Stimulated activated CD4-positive, alpha-beta T cell treated with anti-CD3 and anti-CD28 coated beads, Interleukin-15, amount 100 ng/mL, for 24 hours (primary cell): Measurements from ENCODE around the gene MLN.

Experiments
- DNase-seq: peaks from one replicate; pipeline ENCODE4 v3.0.0-alpha.2; 2020

MLN gene

GRCh38 chr6:33787954-33788693 lies 15.7 kb downstream of the MLN start:
- DNase-seq: peak; percentile 75

GRCh38 chr6:33787346-33787953 lies 16.4 kb downstream of the MLN start:
- DNase-seq: no peak

GRCh38 chr6:33786736-33787135 lies 17.1 kb downstream of the MLN start:
- DNase-seq: no peak

GRCh38 chr6:33785778-33786177 lies 18.0 kb downstream of the MLN start:
- DNase-seq: no peak

- DNase-seq: no peak
These were observed 19.0 kb downstream of the MLN start for GRCh38 chr6:33784787-33785186.

GRCh38 chr6:33783781-33784520 lies 19.9 kb downstream of the MLN start:
- DNase-seq: no peak

GRCh38 chr6:33782561-33782960 lies 21.2 kb downstream of the MLN start:
- no peak for DNase-seq

- no peak for DNase-seq
These were observed 22.4 kb downstream of the MLN start for GRCh38 chr6:33781131-33781975.

GRCh38 chr6:33779895-33780294 lies 23.9 kb downstream of the MLN start:
- DNase-seq: no peak

- DNase-seq: no peak
These were observed 24.5 kb downstream of the MLN start for GRCh38 chr6:33779290-33779689.

GRCh38 chr6:33778444-33779121 lies 25.2 kb downstream of the MLN start:
- no peak for DNase-seq

GRCh38 chr6:33777398-33778388 lies 26.1 kb downstream of the MLN start:
- DNase-seq: no peak

- DNase-seq: no peak
These were observed 27.0 kb downstream of the MLN start for GRCh38 chr6:33776764-33777163.

GRCh38 chr6:33776186-33776585 lies 27.6 kb downstream of the MLN start:
- DNase-seq: no peak

- no peak for DNase-seq
These were observed 29.0 kb downstream of the MLN start for GRCh38 chr6:33774774-33775173.

- DNase-seq: no peak
These were observed 30.8 kb downstream of the MLN start for GRCh38 chr6:33772902-33773472.

- DNase-seq: no peak
These were observed 31.5 kb downstream of the MLN start for GRCh38 chr6:33772082-33772830.

- DNase-seq: peak; percentile 72
These were observed 32.4 kb downstream of the MLN start for GRCh38 chr6:33771146-33772081.

GRCh38 chr6:33770833-33771145 lies 33.0 kb downstream of the MLN start:
- DNase-seq: no peak
